ENCODE data around the gene NACA2.

- TF ChIP-seq, protein P1, sequence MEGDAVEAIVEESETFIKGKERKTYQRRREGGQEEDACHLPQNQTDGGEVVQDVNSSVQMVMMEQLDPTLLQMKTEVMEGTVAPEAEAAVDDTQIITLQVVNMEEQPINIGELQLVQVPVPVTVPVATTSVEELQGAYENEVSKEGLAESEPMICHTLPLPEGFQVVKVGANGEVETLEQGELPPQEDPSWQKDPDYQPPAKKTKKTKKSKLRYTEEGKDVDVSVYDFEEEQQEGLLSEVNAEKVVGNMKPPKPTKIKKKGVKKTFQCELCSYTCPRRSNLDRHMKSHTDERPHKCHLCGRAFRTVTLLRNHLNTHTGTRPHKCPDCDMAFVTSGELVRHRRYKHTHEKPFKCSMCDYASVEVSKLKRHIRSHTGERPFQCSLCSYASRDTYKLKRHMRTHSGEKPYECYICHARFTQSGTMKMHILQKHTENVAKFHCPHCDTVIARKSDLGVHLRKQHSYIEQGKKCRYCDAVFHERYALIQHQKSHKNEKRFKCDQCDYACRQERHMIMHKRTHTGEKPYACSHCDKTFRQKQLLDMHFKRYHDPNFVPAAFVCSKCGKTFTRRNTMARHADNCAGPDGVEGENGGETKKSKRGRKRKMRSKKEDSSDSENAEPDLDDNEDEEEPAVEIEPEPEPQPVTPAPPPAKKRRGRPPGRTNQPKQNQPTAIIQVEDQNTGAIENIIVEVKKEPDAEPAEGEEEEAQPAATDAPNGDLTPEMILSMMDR (IDR thresholded peaks at IDR 0.05), result no peak
- no peak for TF ChIP-seq POLR2A (IDR thresholded peaks at IDR 0.05)
Measured at GRCh38 chr17:61599608-61600007, 8.6 kb upstream of the NACA2 start.
